CD4-positive, alpha-beta T cell treated with Interleukin-4 for 4 hours (primary cell): ENCODE measurements around the gene PAPOLG.
"Not testable (repeated sequence)": the region's sequence is repeated elsewhere in the genome, so short reads cannot be mapped to it uniquely, and the experiment has no call there.

Experiments
- DNase-seq: peaks from one replicate; pipeline ENCODE4 v3.0.0-alpha.2; 2020

PAPOLG gene

GRCh38 chr2:60778352-60778751, 22.3 kb downstream of the PAPOLG start:
- no peak for DNase-seq

GRCh38 chr2:60779426-60779825, 23.4 kb downstream of the PAPOLG start:
- no peak for DNase-seq

GRCh38 chr2:60780721-60781120, 24.7 kb downstream of the PAPOLG start:
- no peak for DNase-seq

- DNase-seq = no peak
Observed at GRCh38 chr2:60793169-60793568, 37.1 kb downstream of the PAPOLG start.

GRCh38 chr2:60794271-60794863, 38.3 kb downstream of the PAPOLG start:
- peak; percentile 52 for DNase-seq

GRCh38 chr2:60796573-60797509, 40.8 kb downstream of the PAPOLG start:
- DNase-seq = no peak

GRCh38 chr2:60804473-60804872, 48.4 kb downstream of the PAPOLG start:
- DNase-seq = no peak

GRCh38 chr2:60806595-60806987, 50.5 kb downstream of the PAPOLG start:
- no peak for DNase-seq

GRCh38 chr2:60806988-60807681, 51.1 kb downstream of the PAPOLG start:
- peak; percentile 38 for DNase-seq

GRCh38 chr2:60808330-60808801, 52.3 kb downstream of the PAPOLG start:
- no peak for DNase-seq

- no peak for DNase-seq
Observed at GRCh38 chr2:60811491-60812375, 55.7 kb downstream of the PAPOLG start.

GRCh38 chr2:60817191-60817590, 61.1 kb downstream of the PAPOLG start:
- not testable (repeated sequence) for DNase-seq

- DNase-seq = peak; percentile 33
Observed at GRCh38 chr2:60818272-60818671, 62.2 kb downstream of the PAPOLG start.

GRCh38 chr2:60819155-60819862, 63.2 kb downstream of the PAPOLG start:
- peak; percentile 87 for DNase-seq

- DNase-seq = no peak
Observed at GRCh38 chr2:60819936-60820335, 63.9 kb downstream of the PAPOLG start.

- DNase-seq = no peak
Observed at GRCh38 chr2:60820416-60821132, 64.5 kb downstream of the PAPOLG start.

- DNase-seq = no peak
Observed at GRCh38 chr2:60821133-60821469, 65.0 kb downstream of the PAPOLG start.

GRCh38 chr2:60821587-60822302, 65.7 kb downstream of the PAPOLG start:
- no peak for DNase-seq

GRCh38 chr2:60822987-60823386, 66.9 kb downstream of the PAPOLG start:
- DNase-seq = no peak

GRCh38 chr2:60823694-60824305, 67.7 kb downstream of the PAPOLG start:
- no peak for DNase-seq
